AG04449 (cell line): ENCODE data around the gene CELF1.

ENCODE experiments used
- CTCF ChIA-PET: fragments of 350-600 bp; formaldehyde crosslinking; extraction: SDS; loops from one replicate; lab custom pipeline; 2021; ENCODE audit warnings: antibody characterized with exemption; lab: Yijun Ruan, JAX
- POLR2A ChIA-PET: fragments of 400-600, 350-600 bp; formaldehyde crosslinking; extraction: SDS; loops from one replicate; lab custom pipeline; 2020; ENCODE audit warnings: antibody characterized with exemption, inconsistent platforms; lab: Yijun Ruan, JAX
- DNase-seq: peaks from one replicate; pipeline ENCODE4 v3.0.0-alpha.2; 2010; ENCODE audit warnings: low read depth, low spot score
- H3K4me3 ChIP-seq: 2 replicates; pipeline ENCODE4 v1.5.1; 2011; ENCODE audit warnings: low read depth, mild to moderate bottlenecking, control low read depth, low read length
- TF ChIP-seq, protein P1 (sequence below): IDR thresholded peaks from one replicate; pipeline ENCODE4 v1.5.1; 2011; ENCODE audit warnings: mild to moderate bottlenecking, moderate library complexity, low read length, control low read depth, inconsistent platforms; ENCODE audit not compliant: insufficient read depth; ENCODE audit errors: missing control alignments

Gene CELF1

GRCh38 chr11:47539681-47540039 is 13.3 kb downstream of the CELF1 start:
- no peak for DNase-seq
- TF ChIP-seq, protein P1, sequence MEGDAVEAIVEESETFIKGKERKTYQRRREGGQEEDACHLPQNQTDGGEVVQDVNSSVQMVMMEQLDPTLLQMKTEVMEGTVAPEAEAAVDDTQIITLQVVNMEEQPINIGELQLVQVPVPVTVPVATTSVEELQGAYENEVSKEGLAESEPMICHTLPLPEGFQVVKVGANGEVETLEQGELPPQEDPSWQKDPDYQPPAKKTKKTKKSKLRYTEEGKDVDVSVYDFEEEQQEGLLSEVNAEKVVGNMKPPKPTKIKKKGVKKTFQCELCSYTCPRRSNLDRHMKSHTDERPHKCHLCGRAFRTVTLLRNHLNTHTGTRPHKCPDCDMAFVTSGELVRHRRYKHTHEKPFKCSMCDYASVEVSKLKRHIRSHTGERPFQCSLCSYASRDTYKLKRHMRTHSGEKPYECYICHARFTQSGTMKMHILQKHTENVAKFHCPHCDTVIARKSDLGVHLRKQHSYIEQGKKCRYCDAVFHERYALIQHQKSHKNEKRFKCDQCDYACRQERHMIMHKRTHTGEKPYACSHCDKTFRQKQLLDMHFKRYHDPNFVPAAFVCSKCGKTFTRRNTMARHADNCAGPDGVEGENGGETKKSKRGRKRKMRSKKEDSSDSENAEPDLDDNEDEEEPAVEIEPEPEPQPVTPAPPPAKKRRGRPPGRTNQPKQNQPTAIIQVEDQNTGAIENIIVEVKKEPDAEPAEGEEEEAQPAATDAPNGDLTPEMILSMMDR = no peak
- CTCF ChIA-PET = interaction anchor here (0.6 to 5.5 kb wide), 5 partner anchors 13 to 166 kb away, joined by 3 to 49 read pairs (median 4); partner anchors contain the start of gene CELF1
- POLR2A ChIA-PET = interaction anchor here (0.6 to 1.6 kb wide), 5 partner anchors 9 to 135 kb away, joined by 3 to 5 read pairs (median 3); partner anchors contain the start of gene PTPMT1
- H3K4me3 ChIP-seq = no peak overlapping the region

- H3K4me3 ChIP-seq = no peak overlapping the region
- DNase-seq = no peak
- TF ChIP-seq, protein P1 = no peak
- ChIA-PET CTCF (interaction anchor here (0.6 to 5.5 kb wide), 5 partner anchors 12 to 165 kb away, joined by 3 to 49 read pairs (median 4); partner anchors contain the start of gene CELF1), POLR2A (interaction anchor here (0.8 to 1.2 kb wide), 2 partner anchors 13 to 26 kb away, joined by 3 to 5 read pairs; partner anchors contain the start of gene PTPMT1)
Observed at GRCh38 chr11:47538741-47539565, 14.0 kb downstream of the CELF1 start.

DNA sequence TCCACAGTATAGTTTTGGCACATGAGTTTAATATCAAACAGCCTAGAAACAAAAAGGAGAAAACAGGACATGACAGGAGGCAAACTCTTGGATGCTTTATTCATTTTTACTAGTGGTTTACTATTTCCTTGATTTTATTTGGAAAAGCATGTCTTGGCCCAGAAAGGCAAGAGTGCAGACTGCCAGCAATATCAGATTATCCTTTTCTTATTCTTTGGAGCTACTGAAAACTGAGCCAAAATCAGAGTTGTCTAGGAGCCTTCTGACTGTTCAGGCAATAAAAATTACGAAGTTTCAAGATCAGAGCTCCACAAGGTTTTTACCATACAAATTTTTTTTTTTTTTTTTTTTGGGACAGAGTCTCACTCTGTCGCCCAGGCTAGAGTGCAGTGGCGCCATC is 16.0 kb downstream of the CELF1 start:
- CTCF ChIA-PET = interaction anchor here (5.5 kb wide), 1 partner anchor 16 kb away, joined by 49 read pairs; the partner anchor contains the start of gene CELF1
- H3K4me3 ChIP-seq = no peak overlapping the region
- no peak for DNase-seq
- POLR2A ChIA-PET = interaction anchor here (0.9 to 1.2 kb wide), 2 partner anchors 15 to 28 kb away, joined by 3 to 4 read pairs; no protein-coding TSS in a partner anchor
- TF ChIP-seq, protein P1 = no peak

GRCh38 chr11:47534704-47535251 is 18.2 kb downstream of the CELF1 start:
- ChIA-PET CTCF (interaction anchor here (1.2 to 1.9 kb wide), 2 partner anchors 18 to 80 kb away, joined by 3 to 10 read pairs; partner anchors contain the start of gene CELF1), POLR2A (no interaction called here)
- no peak for DNase-seq
- no peak overlapping the region for H3K4me3 ChIP-seq
- TF ChIP-seq, protein P1 = no peak

DNA sequence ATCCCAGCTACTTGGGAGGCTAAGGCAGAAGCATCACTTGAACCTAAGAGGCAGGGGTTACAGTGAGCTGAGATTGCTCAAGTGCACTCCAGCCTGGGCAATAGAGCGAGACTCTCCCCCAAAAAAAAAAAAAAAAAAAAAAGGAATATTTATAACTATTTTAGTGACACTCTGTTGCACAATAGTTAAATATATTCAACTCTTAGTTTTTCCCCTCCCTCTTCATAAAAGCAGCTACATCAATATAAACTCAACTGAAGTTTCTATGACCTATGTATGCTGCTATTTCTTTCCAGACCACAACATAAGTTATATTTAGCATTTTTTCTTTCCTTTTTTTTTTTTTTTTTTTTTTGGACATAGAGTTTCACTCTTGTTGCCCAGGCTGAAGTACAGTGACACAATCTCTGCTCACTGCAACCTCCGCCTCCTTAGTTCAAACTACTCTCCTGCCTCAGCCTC is 19.2 kb downstream of the CELF1 start:
- ChIA-PET CTCF (interaction anchor here (1.9 kb wide), 1 partner anchor 19 kb away, joined by 10 read pairs; the partner anchor contains the start of gene CELF1), POLR2A (interaction anchor here (0.6 to 1.4 kb wide), 3 partner anchors 9 to 77 kb away, joined by 3 to 8 read pairs (median 3); no protein-coding TSS in a partner anchor)
- H3K4me3 ChIP-seq = no peak overlapping the region
- TF ChIP-seq, protein P1 = no peak
- peak; percentile 68 for DNase-seq
